A549 (cell line): ENCODE results near the gene NAPA. TPM values are rescaled to one million over a fixed set of nuclear protein-coding genes. Genes with fewer than 3 reads are reported as not detected.

Source experiments
- ATAC-seq, 2 experiments: fragments of 200-7000 bp in 1 of 2; fragments of >200 bp in 1 of 2; cut with Nextera tagmentation in 1 of 2; cut with Tn5 transposase in 1 of 2; 3 replicates each; pipeline versions ENCODE4 v1.8.0 to v1.9.1; 2018 to 2020; ENCODE audit warnings: mild to moderate bottlenecking in 1 of 2, moderate library complexity in 1 of 2
- CTCF ChIA-PET: fragments of 300-600 bp; sonication (Branson Sonifier 250); formaldehyde crosslinking; extraction: SDS; loops from one replicate; lab custom pipeline; 2021; ENCODE audit warnings: antibody characterized with exemption, inconsistent platforms; lab: Yijun Ruan, JAX
- POLR2A ChIA-PET: fragments of 350-600 bp; formaldehyde crosslinking; extraction: SDS; loops from one replicate; lab custom pipeline; 2021; ENCODE audit warnings: antibody characterized with exemption, inconsistent platforms; lab: Yijun Ruan, JAX
- DNase-seq, 2 experiments: peaks; one replicate each; pipeline versions ENCODE4 v3.0.0 to v3.0.0-alpha.2; 2011 to 2016; ENCODE audit warnings: low read depth in 1 of 2, low spot score in 1 of 2
- FAIRE-seq: peaks from 2 replicates; lab custom pipeline; 2011; peaks lifted over from hg19 to GRCh38; lab: Jason Lieb, UNC
- H3K27ac ChIP-seq, 2 experiments: fragments of >200 bp; sonication (Bioruptor Twin); formaldehyde crosslinking; 3 replicates each; pipeline ENCODE4 v1.5.1; 2016 to 2017
- H3K4me1 ChIP-seq: fragments of >200 bp; sonication (Bioruptor Twin); formaldehyde crosslinking; 3 replicates; pipeline ENCODE4 v1.6.1; 2016
- H3K4me2 ChIP-seq: fragments of >200 bp; sonication (Bioruptor Twin); formaldehyde crosslinking; 3 replicates; pipeline ENCODE4 v1.6.1; 2016
- H3K4me3 ChIP-seq: fragments of >200 bp; sonication (Bioruptor Twin); formaldehyde crosslinking; 3 replicates; pipeline ENCODE4 v1.5.1; 2016
- H3K9me3 ChIP-seq: fragments of >200 bp; sonication (Bioruptor Twin); formaldehyde crosslinking; 3 replicates; pipeline ENCODE4 v1.6.1; 2016
- BHLHE40 ChIP-seq: IDR thresholded peaks from 2 replicates; pipeline ENCODE4 v1.6.1; 2012; ENCODE audit warnings: low read depth, low read length, inconsistent platforms
- CBX2 ChIP-seq: fragments of 200-600 bp; sonication (generic); IDR thresholded peaks from 2 replicates; pipeline ENCODE4 v1.6.1; 2016; ENCODE audit warnings: low read depth, mild to moderate bottlenecking, borderline replicate concordance
- CEBPB ChIP-seq, 2 experiments: fragments of >200 bp in 1 of 2; sonication (Bioruptor Twin) in 1 of 2; formaldehyde crosslinking in 1 of 2; IDR thresholded peaks; 2 replicates each; pipeline ENCODE4 v1.6.1; 2012 to 2016
- CHD4 ChIP-seq: fragments of 200-600 bp; sonication (generic); IDR thresholded peaks from 2 replicates; pipeline ENCODE4 v1.6.1; 2016; ENCODE audit warnings: antibody characterized with exemption, mild to moderate bottlenecking, borderline replicate concordance
- EP300 ChIP-seq, 2 experiments: fragments of >200 bp; sonication (Bioruptor Twin); formaldehyde crosslinking; IDR thresholded peaks; 2 replicates in 1 of 2; 3 replicates in 1 of 2; pipeline ENCODE4 v1.6.1; 2016 to 2017
- FOSB ChIP-seq: fragments of 250-450 bp; sonication (Bioruptor Pico); IDR thresholded peaks from 2 replicates; pipeline ENCODE4 v1.5.0; 2020; ENCODE audit warnings: mild to moderate bottlenecking, moderate library complexity
- FOSL2 ChIP-seq, 2 experiments: fragments of 450-650 bp in 1 of 2; fragments of >200 bp in 1 of 2; sonication (Bioruptor Twin) in 1 of 2; formaldehyde crosslinking; IDR thresholded peaks; 2 replicates each; pipeline versions ENCODE4 v1.5.0 to v1.6.1; 2016 to 2020; ENCODE audit warnings: mild to moderate bottlenecking in 1 of 2, moderate library complexity in 1 of 2
- GATA3 ChIP-seq: IDR thresholded peaks from 2 replicates; pipeline ENCODE4 v1.6.1; 2012; ENCODE audit warnings: borderline replicate concordance
- HOXA7 ChIP-seq: fragments of 250-450 bp; sonication (Bioruptor Pico); IDR thresholded peaks from 2 replicates; pipeline ENCODE4 v1.5.0; 2020; ENCODE audit warnings: mild to moderate bottlenecking, moderate library complexity
- JUNB ChIP-seq: fragments of >200 bp; sonication (Bioruptor Twin); formaldehyde crosslinking; IDR thresholded peaks from 2 replicates; pipeline ENCODE4 v1.6.1; 2016
- MAFK ChIP-seq: fragments of 450-650 bp; IDR thresholded peaks from 2 replicates; pipeline ENCODE4 v1.6.1; 2014; ENCODE audit not compliant: partially characterized antibody
- POLR2AphosphoS2 ChIP-seq: conservative IDR thresholded peaks from 2 replicates; pipeline ENCODE4 v1.6.1; 2012; ENCODE audit warnings: low read length, improper control_type of control experiment, inconsistent platforms
- RAD21 ChIP-seq, 2 experiments: fragments of >200 bp in 1 of 2; sonication (Bioruptor Twin) in 1 of 2; formaldehyde crosslinking in 1 of 2; IDR thresholded peaks in 1 of 2; conservative IDR thresholded peaks in 1 of 2; 2 replicates in 1 of 2; 3 replicates in 1 of 2; pipeline ENCODE4 v1.6.1; 2012 to 2018; ENCODE audit warnings: inconsistent platforms in 1 of 2
- SMC3 ChIP-seq: fragments of >200 bp; sonication (Bioruptor Twin); formaldehyde crosslinking; IDR thresholded peaks from 3 replicates; pipeline ENCODE4 v1.6.1; 2018; ENCODE audit warnings: inconsistent platforms
- ZNF302 ChIP-seq: fragments of 250-450 bp; sonication (Bioruptor Pico); IDR thresholded peaks from 2 replicates; pipeline ENCODE4 v1.9.0; 2021; ENCODE audit warnings: inconsistent platforms, mild to moderate bottlenecking, moderate library complexity
- WGBS: methylation state at CpG from one replicate; pipeline ENCODE4 v1.1.6; 2017; ENCODE audit errors: missing lambda C conversion rate; 5-methylcytosine and 5-hydroxymethylcytosine counted together
- polyA plus RNA-seq, 4 experiments: library from polyadenylated mRNA; depleted of rRNA in 3 of 4; stranded (reverse); fragments of >200 nt; fragmentation: RNase III in 1 of 4; extraction: RNeasy Plus Mini Kit Qiagen cat#74134 plus additional on column Dnase treatment in 1 of 4; gene quantifications; 2 replicates in 3 of 4; 3 replicates in 1 of 4; pipeline ENCODE4 v1.2.3, GENCODE V29; 2011 to 2017
- TF ChIP-seq, protein P1 (sequence below): fragments of >200 bp; sonication (Bioruptor Twin); formaldehyde crosslinking; IDR thresholded peaks from 2 replicates; pipeline ENCODE4 v1.6.1; 2016
- TF ChIP-seq, protein P2 (sequence below): IDR thresholded peaks from 2 replicates; pipeline ENCODE4 v1.6.1; 2012
- TF ChIP-seq, protein P3 (sequence below): fragments of 250-450 bp; sonication (Bioruptor Pico); IDR thresholded peaks from 2 replicates; pipeline ENCODE4 v1.5.0; 2020; ENCODE audit warnings: low read depth, mild to moderate bottlenecking, moderate library complexity
- TF ChIP-seq, protein P4 (sequence below): fragments of 200-600 bp; sonication (generic); IDR thresholded peaks from 2 replicates; pipeline ENCODE4 v1.6.1; 2016; ENCODE audit warnings: antibody characterized with exemption, mild to moderate bottlenecking, moderate library complexity

NAPA gene
- polyA plus RNA-seq, 2 of the 4 experiments (the other 2 are of a cell fraction), result 69.6 to 101 TPM

DNA sequence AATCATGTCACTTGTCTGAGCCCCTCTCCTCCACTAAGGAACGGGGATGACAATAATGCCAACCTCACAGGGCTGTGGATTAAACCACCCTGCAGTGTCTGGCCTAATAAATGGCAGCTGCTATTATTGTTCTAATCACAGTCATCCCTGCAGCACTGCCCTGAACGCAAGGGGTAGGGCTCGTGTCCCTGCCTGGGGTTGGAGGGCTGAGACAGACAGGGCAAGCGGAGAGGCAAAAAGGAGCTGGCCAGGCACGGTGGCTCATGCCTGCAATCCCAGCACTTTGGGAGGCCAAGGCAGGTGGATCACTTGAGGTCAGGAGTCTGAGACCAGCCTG, 20.7 kb downstream of the NAPA start (continued):
- no peak for TF ChIP-seq CBX2
- TF ChIP-seq, protein P1, sequence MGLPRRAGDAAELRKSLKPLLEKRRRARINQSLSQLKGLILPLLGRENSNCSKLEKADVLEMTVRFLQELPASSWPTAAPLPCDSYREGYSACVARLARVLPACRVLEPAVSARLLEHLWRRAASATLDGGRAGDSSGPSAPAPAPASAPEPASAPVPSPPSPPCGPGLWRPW, result no peak
- TF ChIP-seq, protein P2, sequence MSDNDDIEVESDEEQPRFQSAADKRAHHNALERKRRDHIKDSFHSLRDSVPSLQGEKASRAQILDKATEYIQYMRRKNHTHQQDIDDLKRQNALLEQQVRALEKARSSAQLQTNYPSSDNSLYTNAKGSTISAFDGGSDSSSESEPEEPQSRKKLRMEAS, result no peak
- TF ChIP-seq, protein P3, sequence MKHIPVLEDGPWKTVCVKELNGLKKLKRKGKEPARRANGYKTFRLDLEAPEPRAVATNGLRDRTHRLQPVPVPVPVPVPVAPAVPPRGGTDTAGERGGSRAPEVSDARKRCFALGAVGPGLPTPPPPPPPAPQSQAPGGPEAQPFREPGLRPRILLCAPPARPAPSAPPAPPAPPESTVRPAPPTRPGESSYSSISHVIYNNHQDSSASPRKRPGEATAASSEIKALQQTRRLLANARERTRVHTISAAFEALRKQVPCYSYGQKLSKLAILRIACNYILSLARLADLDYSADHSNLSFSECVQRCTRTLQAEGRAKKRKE, result no peak

DNA sequence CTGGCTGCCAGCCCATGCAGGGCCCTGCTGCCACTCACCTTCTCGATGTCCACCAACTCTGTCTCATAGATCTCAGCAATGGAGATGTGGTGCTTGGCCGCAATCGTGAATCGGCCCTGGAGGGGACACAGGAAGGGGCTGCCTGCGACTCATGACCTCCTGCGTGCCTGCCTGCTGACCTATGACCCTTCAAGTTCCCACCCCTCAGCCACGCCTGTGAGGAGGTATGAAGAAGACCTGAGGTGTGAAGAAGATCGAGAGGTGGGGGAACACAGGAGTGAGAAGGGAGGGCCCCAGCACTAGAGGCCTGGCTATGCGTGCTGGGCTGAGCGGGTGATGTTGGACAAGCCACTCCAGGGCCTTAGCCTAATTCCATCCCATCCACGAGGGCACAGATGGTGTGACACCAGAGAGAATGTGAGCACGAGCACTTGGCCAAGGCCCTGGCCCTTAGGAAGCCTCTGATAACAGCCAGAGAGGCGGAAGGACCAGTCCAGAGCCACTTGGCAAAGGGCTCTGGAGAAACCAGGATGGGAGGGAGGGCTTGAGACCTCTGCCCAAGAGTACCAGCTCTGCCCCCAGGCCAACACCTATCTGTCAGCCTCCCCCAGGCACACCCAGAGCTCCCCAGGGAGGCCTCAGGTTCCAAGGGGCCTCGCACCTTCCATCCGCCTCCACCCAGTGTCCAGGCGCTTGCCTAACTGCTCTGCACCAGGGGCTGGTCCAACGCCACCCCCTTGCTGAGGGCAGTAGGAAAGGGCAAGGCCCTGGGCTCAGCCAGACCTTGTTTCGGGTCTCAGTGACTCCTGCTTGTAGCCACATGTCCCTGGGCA, 21.3 kb downstream of the NAPA start:
- FAIRE-seq (no peak), ATAC-seq (no peak; a peak in 1 of 6 replicates), DNase-seq (no peak)
- H3K4me2 ChIP-seq, result no peak overlapping the region
- H3K27ac ChIP-seq, result no peak overlapping the region
- no peaks in the 10 kb centered on the region for H3K4me1 ChIP-seq
- H3K9me3 ChIP-seq, result no peaks in the 10 kb centered on the region
- TF ChIP-seq JUNB (no peak), MAFK (no peak), SMC3 (no peak), CEBPB (IDR thresholded peaks at IDR 0.05) (no peak), GATA3 (no peak), HOXA7 (no peak), RAD21 (conservative IDR thresholded peaks at IDR 0.05 in 1 of 2, IDR thresholded peaks at IDR 0.05 in 1 of 2) (no peak), EP300 (IDR thresholded peaks at IDR 0.05) (no peak), FOSB (CRISPR knock-in tag) (no peak), POLR2AphosphoS2 (no peak), ZNF302 (CRISPR knock-in tag) (no peak), CHD4 (no peak), FOSL2 (IDR thresholded peaks at IDR 0.05) (no peak), FOSL2 (CRISPR knock-in tag; IDR thresholded peaks at IDR 0.05) (no peak), BHLHE40 (no peak)
- TF ChIP-seq, protein P4, sequence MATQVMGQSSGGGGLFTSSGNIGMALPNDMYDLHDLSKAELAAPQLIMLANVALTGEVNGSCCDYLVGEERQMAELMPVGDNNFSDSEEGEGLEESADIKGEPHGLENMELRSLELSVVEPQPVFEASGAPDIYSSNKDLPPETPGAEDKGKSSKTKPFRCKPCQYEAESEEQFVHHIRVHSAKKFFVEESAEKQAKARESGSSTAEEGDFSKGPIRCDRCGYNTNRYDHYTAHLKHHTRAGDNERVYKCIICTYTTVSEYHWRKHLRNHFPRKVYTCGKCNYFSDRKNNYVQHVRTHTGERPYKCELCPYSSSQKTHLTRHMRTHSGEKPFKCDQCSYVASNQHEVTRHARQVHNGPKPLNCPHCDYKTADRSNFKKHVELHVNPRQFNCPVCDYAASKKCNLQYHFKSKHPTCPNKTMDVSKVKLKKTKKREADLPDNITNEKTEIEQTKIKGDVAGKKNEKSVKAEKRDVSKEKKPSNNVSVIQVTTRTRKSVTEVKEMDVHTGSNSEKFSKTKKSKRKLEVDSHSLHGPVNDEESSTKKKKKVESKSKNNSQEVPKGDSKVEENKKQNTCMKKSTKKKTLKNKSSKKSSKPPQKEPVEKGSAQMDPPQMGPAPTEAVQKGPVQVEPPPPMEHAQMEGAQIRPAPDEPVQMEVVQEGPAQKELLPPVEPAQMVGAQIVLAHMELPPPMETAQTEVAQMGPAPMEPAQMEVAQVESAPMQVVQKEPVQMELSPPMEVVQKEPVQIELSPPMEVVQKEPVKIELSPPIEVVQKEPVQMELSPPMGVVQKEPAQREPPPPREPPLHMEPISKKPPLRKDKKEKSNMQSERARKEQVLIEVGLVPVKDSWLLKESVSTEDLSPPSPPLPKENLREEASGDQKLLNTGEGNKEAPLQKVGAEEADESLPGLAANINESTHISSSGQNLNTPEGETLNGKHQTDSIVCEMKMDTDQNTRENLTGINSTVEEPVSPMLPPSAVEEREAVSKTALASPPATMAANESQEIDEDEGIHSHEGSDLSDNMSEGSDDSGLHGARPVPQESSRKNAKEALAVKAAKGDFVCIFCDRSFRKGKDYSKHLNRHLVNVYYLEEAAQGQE, result no peak
- ChIA-PET CTCF (interaction anchor here (4.5 to 9.7 kb wide), 3 partner anchors 10 to 204 kb away, joined by 26 to 58 read pairs (median 52); partner anchors contain the start of gene KPTN), POLR2A (no interaction called here)
- 89% methylated on average over 18 of the region's 18 CpGs for WGBS
- H3K4me3 ChIP-seq, result no peak overlapping the region
